Neural cell (in vitro differentiated cells): Measurements from ENCODE around the gene HHATL. TPM values are rescaled to one million over a fixed set of nuclear protein-coding genes. Genes with fewer than 3 reads are reported as not detected.

Source experiments
- H2AFZ ChIP-seq: fragments of 200-600, 300-800 bp; sonication (generic), shearing (Covaris generic); 2 replicates; pipeline ENCODE4 v1.6.0; 2014; ENCODE audit warnings: low read depth, mild to moderate bottlenecking, antibody characterized with exemption, low read length, moderate library complexity
- H3F3A ChIP-seq: fragments of 200-600 bp; shearing (Covaris generic); 2 replicates; pipeline ENCODE4 v1.6.1; 2016; ENCODE audit warnings: mild to moderate bottlenecking, moderate library complexity, mixed read lengths, antibody characterized with exemption, low read length; ENCODE audit not compliant: insufficient read depth, poor library complexity, severe bottlenecking
- H3K27ac ChIP-seq: fragments of 200-600, 300-800 bp; sonication (generic), shearing (Covaris generic); 2 replicates; pipeline ENCODE4 v1.5.1; 2014; ENCODE audit warnings: mild to moderate bottlenecking, low read length, moderate library complexity
- H3K27me3 ChIP-seq: fragments of 300-800, 200-600 bp; sonication (generic), shearing (Covaris generic); 2 replicates; pipeline ENCODE4 v1.6.0; 2014; ENCODE audit warnings: mild to moderate bottlenecking, low read depth, low read length, moderate library complexity; ENCODE audit not compliant: insufficient read depth
- H3K36me3 ChIP-seq: fragments of 300-800, 200-600 bp; sonication (generic), shearing (Covaris generic); 2 replicates; pipeline ENCODE4 v1.5.1; 2014; ENCODE audit warnings: mild to moderate bottlenecking, antibody characterized with exemption, low read length, moderate library complexity; ENCODE audit not compliant: insufficient read depth
- H3K4me2 ChIP-seq: fragments of 300-800, 200-600 bp; sonication (generic), shearing (Covaris generic); 2 replicates; pipeline ENCODE4 v1.6.0; 2014; ENCODE audit warnings: mild to moderate bottlenecking, low read length
- H3K4me3 ChIP-seq: fragments of 300-800, 200-600 bp; sonication (generic), shearing (Covaris generic); 2 replicates; pipeline ENCODE4 v1.5.1; 2014; ENCODE audit warnings: mild to moderate bottlenecking, low read length, moderate library complexity
- H3K79me2 ChIP-seq: fragments of 200-600 bp; shearing (Covaris generic); replicated peaks from 2 replicates; pipeline ENCODE4 v1.6.0; 2014; ENCODE audit warnings: mild to moderate bottlenecking, low read length, moderate library complexity; ENCODE audit not compliant: insufficient read depth
- H3K9ac ChIP-seq: fragments of 300-800, 200-600 bp; sonication (generic), shearing (Covaris generic); 2 replicates; pipeline ENCODE4 v1.6.1; 2016; ENCODE audit warnings: mild to moderate bottlenecking, low read length, mixed read lengths
- H3K9me2 ChIP-seq: fragments of 200-600 bp; shearing (Covaris generic); 2 replicates; pipeline ENCODE4 v1.6.1; 2016; ENCODE audit warnings: mild to moderate bottlenecking, low read length, mixed read lengths; ENCODE audit not compliant: insufficient read depth
- H3K9me3 ChIP-seq: fragments of 200-600, 300-800 bp; sonication (generic), shearing (Covaris generic); 2 replicates; pipeline ENCODE4 v1.6.1; 2016; ENCODE audit warnings: mild to moderate bottlenecking, mixed run types, low read length, moderate library complexity, mixed read lengths
- H4K20me1 ChIP-seq: fragments of 200-600 bp; shearing (Covaris generic); 2 replicates; pipeline ENCODE4 v1.6.1; 2016; ENCODE audit warnings: mild to moderate bottlenecking, mixed run types; ENCODE audit not compliant: insufficient read depth
- EP300 ChIP-seq: fragments of 450-650 bp; conservative IDR thresholded peaks from 2 replicates; pipeline ENCODE4 v1.6.1; 2014; ENCODE audit warnings: antibody characterized with exemption, mild to moderate bottlenecking, moderate library complexity; ENCODE audit not compliant: poor library complexity, severe bottlenecking
- EZH2 ChIP-seq: fragments of 200-600, 300-800 bp; shearing (Covaris generic), sonication (generic); IDR thresholded peaks from 2 replicates; pipeline ENCODE4 v1.6.1; 2014; ENCODE audit warnings: antibody characterized with exemption, low read length, borderline replicate concordance, mild to moderate bottlenecking; ENCODE audit not compliant: insufficient read depth, poor library complexity, severe bottlenecking
- MXI1 ChIP-seq: fragments of 450-650 bp; conservative IDR thresholded peaks from 2 replicates; pipeline ENCODE4 v1.6.1; 2014; ENCODE audit warnings: antibody characterized with exemption, mild to moderate bottlenecking; ENCODE audit not compliant: poor library complexity, severe bottlenecking
- POLR2AphosphoS5 ChIP-seq: IDR thresholded peaks from 2 replicates; pipeline ENCODE4 v1.6.1; 2012
- RAD21 ChIP-seq: fragments of 450-650 bp; conservative IDR thresholded peaks from 2 replicates; pipeline ENCODE4 v1.6.1; 2014; ENCODE audit warnings: antibody characterized with exemption, mild to moderate bottlenecking, moderate library complexity
- SMC3 ChIP-seq: fragments of 450-650 bp; conservative IDR thresholded peaks from 2 replicates; pipeline ENCODE4 v1.6.1; 2014; ENCODE audit warnings: antibody characterized with exemption, mild to moderate bottlenecking, moderate library complexity; ENCODE audit not compliant: poor library complexity
- TAF1 ChIP-seq: IDR thresholded peaks from 2 replicates; pipeline ENCODE4 v1.6.1; 2012; ENCODE audit warnings: low read depth
- polyA plus RNA-seq: library from polyadenylated mRNA; depleted of rRNA; stranded (reverse); fragments of >200 nt; gene quantifications from 2 replicates; pipeline ENCODE4 v1.2.3, GENCODE V29; 2014
- TF ChIP-seq, protein P1 (sequence below): IDR thresholded peaks from 2 replicates; pipeline ENCODE4 v1.6.1; 2012; ENCODE audit warnings: borderline replicate concordance
- TF ChIP-seq, protein P2 (sequence below): fragments of 450-650 bp; IDR thresholded peaks from 2 replicates; pipeline ENCODE4 v1.5.1; 2014; ENCODE audit warnings: antibody characterized with exemption, mild to moderate bottlenecking, moderate library complexity; ENCODE audit not compliant: poor library complexity, severe bottlenecking

HHATL gene
- polyA plus RNA-seq, 1 donor from 2014 or later = not detected

DNA sequence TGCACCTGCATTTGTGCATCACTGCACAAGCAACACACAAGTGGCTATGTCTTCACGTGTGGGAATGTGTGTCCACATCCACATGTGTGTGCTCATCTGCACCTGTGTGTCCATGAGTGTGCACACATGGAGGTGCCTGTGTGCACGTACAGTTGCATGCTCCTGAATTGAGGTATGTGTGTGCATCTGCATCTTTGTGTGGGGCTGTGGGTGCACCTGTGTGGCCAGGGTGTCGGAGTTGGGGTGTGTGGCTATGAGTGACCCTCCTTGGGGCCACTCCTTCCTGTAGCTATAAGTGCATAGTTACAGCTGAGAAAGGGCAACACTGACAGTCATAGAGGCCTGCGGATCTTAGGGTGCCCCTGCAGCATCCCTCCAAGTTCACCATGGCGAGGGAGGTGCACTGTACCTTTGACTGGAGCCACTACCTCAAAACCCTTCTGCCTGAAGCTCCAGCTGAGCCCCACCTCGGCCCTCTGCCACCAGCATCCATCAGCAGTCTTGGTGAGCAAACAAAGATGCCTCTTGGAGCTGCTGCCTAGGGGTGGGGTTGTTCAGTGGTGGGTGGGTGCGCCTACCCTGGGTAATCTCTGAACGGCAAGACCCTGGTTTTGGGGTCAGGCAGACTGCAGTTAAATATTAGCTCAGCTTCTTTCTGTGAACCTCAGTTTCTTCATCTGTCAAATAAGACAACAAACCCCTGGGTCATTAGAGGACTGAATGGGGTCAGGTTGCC is 5.2 kb upstream of the HHATL start:
- H3K9ac ChIP-seq = no peak overlapping the region
- H3K27ac ChIP-seq = no peak overlapping the region

DNA sequence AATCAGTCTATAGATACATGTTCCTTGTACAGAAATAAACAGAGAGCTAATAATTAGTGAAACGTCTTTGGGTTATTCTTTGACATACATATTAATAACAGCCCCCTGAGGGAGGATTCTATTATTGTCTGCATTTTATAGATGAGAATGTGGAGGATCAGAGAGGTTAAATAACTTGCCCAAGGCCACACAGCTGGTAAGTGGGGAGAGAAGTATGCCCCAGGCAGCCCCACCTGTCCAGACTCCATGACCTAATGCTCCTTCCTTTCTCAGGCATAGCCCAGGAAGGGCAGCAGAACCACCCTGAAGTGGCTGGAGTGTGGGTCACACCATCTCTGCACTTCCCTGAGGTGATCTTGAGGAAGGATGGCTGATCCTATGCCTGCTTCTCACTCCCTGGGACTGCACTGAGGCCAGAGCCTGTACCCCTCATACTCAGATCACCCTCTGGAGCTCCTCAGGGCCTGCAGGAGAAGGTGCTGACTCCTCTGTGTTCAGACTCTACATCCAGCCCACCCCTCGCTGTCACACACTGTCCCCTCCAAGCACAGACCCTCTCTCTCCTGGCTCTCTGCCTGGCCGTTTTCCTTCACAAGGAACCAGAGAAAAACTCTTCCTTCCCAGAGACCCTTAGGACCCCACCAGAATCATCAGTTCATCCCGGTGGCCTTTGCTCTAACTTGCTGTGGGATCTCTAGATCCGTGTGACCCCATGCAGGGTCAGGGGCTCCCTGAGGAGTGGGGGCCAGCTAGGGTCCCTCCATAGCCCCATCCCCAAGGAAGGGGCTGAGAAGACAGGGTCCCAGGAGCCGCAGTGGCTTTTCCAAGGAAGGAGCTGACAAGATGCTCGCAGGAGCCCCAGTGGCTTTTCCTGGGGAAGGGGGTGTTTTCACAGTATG is 4.4 kb upstream of the HHATL start:
- no peak overlapping the region for H3K4me3 ChIP-seq
- no peaks in the 10 kb centered on the region for H3K36me3 ChIP-seq
- H3K4me2 ChIP-seq = no peak overlapping the region
- no peaks in the 10 kb centered on the region for H3K27me3 ChIP-seq
- H3K79me2 ChIP-seq = no peaks in the 10 kb centered on the region
- H3K27ac ChIP-seq = no peak overlapping the region
- no peaks in the 10 kb centered on the region for H3K9me2 ChIP-seq
- H4K20me1 ChIP-seq = no peaks in the 10 kb centered on the region
- H3K9ac ChIP-seq = no peak overlapping the region
- H3K9me3 ChIP-seq = no peaks in the 10 kb centered on the region
- H2AFZ ChIP-seq = no peak overlapping the region
- no peaks in the 10 kb centered on the region for H3F3A ChIP-seq
- TF ChIP-seq EZH2 (no peak), SMC3 (no peak), EP300 (no peak), POLR2AphosphoS5 (no peak), MXI1 (no peak)
- TF ChIP-seq, protein P1, sequence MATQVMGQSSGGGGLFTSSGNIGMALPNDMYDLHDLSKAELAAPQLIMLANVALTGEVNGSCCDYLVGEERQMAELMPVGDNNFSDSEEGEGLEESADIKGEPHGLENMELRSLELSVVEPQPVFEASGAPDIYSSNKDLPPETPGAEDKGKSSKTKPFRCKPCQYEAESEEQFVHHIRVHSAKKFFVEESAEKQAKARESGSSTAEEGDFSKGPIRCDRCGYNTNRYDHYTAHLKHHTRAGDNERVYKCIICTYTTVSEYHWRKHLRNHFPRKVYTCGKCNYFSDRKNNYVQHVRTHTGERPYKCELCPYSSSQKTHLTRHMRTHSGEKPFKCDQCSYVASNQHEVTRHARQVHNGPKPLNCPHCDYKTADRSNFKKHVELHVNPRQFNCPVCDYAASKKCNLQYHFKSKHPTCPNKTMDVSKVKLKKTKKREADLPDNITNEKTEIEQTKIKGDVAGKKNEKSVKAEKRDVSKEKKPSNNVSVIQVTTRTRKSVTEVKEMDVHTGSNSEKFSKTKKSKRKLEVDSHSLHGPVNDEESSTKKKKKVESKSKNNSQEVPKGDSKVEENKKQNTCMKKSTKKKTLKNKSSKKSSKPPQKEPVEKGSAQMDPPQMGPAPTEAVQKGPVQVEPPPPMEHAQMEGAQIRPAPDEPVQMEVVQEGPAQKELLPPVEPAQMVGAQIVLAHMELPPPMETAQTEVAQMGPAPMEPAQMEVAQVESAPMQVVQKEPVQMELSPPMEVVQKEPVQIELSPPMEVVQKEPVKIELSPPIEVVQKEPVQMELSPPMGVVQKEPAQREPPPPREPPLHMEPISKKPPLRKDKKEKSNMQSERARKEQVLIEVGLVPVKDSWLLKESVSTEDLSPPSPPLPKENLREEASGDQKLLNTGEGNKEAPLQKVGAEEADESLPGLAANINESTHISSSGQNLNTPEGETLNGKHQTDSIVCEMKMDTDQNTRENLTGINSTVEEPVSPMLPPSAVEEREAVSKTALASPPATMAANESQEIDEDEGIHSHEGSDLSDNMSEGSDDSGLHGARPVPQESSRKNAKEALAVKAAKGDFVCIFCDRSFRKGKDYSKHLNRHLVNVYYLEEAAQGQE = no peak
- TF ChIP-seq, protein P2, sequence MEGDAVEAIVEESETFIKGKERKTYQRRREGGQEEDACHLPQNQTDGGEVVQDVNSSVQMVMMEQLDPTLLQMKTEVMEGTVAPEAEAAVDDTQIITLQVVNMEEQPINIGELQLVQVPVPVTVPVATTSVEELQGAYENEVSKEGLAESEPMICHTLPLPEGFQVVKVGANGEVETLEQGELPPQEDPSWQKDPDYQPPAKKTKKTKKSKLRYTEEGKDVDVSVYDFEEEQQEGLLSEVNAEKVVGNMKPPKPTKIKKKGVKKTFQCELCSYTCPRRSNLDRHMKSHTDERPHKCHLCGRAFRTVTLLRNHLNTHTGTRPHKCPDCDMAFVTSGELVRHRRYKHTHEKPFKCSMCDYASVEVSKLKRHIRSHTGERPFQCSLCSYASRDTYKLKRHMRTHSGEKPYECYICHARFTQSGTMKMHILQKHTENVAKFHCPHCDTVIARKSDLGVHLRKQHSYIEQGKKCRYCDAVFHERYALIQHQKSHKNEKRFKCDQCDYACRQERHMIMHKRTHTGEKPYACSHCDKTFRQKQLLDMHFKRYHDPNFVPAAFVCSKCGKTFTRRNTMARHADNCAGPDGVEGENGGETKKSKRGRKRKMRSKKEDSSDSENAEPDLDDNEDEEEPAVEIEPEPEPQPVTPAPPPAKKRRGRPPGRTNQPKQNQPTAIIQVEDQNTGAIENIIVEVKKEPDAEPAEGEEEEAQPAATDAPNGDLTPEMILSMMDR = no peak

More for the DNA sequence above, 5.2 kb upstream of the HHATL start:
- Histone ChIP-seq H3K9me2 (no peaks in the 10 kb centered on the region), H3K79me2 (no peaks in the 10 kb centered on the region), H3K9me3 (no peaks in the 10 kb centered on the region), H3K36me3 (no peaks in the 10 kb centered on the region), H4K20me1 (no peaks in the 10 kb centered on the region), H3F3A (no peaks in the 10 kb centered on the region), H3K4me3 (no peak overlapping the region), H3K4me2 (no peak overlapping the region), H3K27me3 (no peaks in the 10 kb centered on the region), H2AFZ (no peak overlapping the region)
- TF ChIP-seq EZH2 (no peak), SMC3 (no peak), TAF1 (no peak), RAD21 (no peak), POLR2AphosphoS5 (no peak), MXI1 (no peak), EP300 (no peak)
- TF ChIP-seq, protein P2 = no peak
- TF ChIP-seq, protein P1 = no peak
